GM12892 (cell line): Measurements from ENCODE around the gene GALNT16.

Source experiments
- POLR2A ChIP-seq: IDR thresholded peaks from 2 replicates; pipeline ENCODE4 v1.6.1; 2011; ENCODE audit warnings: low read depth, low read length, control low read depth
- POLR2AphosphoS5 ChIP-seq: IDR thresholded peaks from 2 replicates; pipeline ENCODE4 v1.6.1; 2011; ENCODE audit warnings: low read depth, low read length, control low read depth
- TAF1 ChIP-seq: IDR thresholded peaks from 2 replicates; pipeline ENCODE4 v1.6.1; 2011; ENCODE audit warnings: low read depth, mild to moderate bottlenecking, control low read depth, low read length, borderline replicate concordance

DNA sequence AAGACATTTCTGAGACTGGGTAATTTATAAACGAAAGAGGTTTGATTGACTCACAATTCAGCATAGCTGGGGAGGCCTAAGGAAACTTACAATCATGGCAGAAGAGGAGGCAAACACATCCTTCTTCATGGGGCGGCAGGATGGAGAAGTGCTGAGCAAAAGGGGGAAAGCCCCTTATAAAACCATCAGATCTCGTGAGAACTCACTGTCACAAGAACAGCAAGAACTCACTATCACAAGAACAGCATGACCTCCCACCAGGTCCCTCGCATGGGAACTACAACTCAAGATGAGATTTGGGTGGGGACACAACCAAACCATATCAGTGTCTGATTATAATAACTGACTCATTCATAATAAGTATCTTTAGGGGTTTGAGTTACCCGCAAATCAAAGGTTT is 144.9 kb downstream of the GALNT16 start:
- TF ChIP-seq TAF1 (no peak), POLR2A (no peak), POLR2AphosphoS5 (no peak)
